Cardiac septum (tissue), 1 donor: ENCODE measurements around the gene ASIC2. TPM values are rescaled to one million over a fixed set of nuclear protein-coding genes. Genes with fewer than 3 reads are reported as not detected.

Source experiments
- DNase-seq: peaks from one replicate; pipeline ENCODE4 v3.0.0-alpha.2; 2020; ENCODE audit warnings: low spot score
- intact Hi-C: fragments of 100-400 bp; cut with DNase I; formaldehyde crosslinking; loops from one replicate; pipeline ENCODE4 v1.14.0; 2022
- total RNA-seq: library from RNA; stranded (reverse); fragmentation: NEBNext Ultra II Directional; extraction: Animal tissue kit (Norgen Biotek cat#: 25700); gene quantifications from one replicate; pipeline ENCODE4 v1.2.1, GENCODE V29; 2021
- donor health status: DM: no; HTN: no; CAD: no.

ASIC2 gene
- total RNA-seq, 1 donor from 2014 or later: not detected

- intact Hi-C loops: no loop called here
- DNase-seq: no peak
These were observed 74.1 kb downstream of the ASIC2 start for GRCh38 chr17:33218698-33219601.

- intact Hi-C loops: no loop called here
- DNase-seq: no peak
These were observed 75.2 kb downstream of the ASIC2 start for GRCh38 chr17:33217891-33218290.

GRCh38 chr17:33214996-33215395 lies 78.1 kb downstream of the ASIC2 start:
- DNase-seq: no peak
- intact Hi-C loops: no loop called here

GRCh38 chr17:33210285-33210684 lies 82.8 kb downstream of the ASIC2 start:
- intact Hi-C loops: no loop called here
- no peak for DNase-seq

GRCh38 chr17:33209671-33210070 lies 83.4 kb downstream of the ASIC2 start:
- intact Hi-C loops: no loop called here
- DNase-seq: no peak

GRCh38 chr17:33207231-33207630 lies 85.9 kb downstream of the ASIC2 start:
- no peak for DNase-seq
- intact Hi-C loops: no loop called here

- DNase-seq: no peak
These were observed 87.5 kb downstream of the ASIC2 start for GRCh38 chr17:33205552-33205951.

GRCh38 chr17:33204701-33205100 lies 88.4 kb downstream of the ASIC2 start:
- no peak for DNase-seq
- intact Hi-C loops: no loop called here

More at GRCh38 chr17:33205552-33205951, 87.5 kb downstream of the ASIC2 start:
- intact Hi-C loops: no loop called here

GRCh38 chr17:33204156-33204555 lies 88.9 kb downstream of the ASIC2 start:
- DNase-seq: no peak
- intact Hi-C loops: no loop called here

- DNase-seq: no peak
- intact Hi-C loops: no loop called here
These were observed 90.1 kb downstream of the ASIC2 start for GRCh38 chr17:33202796-33203495.

GRCh38 chr17:33202021-33202420 lies 91.1 kb downstream of the ASIC2 start:
- no peak for DNase-seq
- intact Hi-C loops: no loop called here

- DNase-seq: no peak
- intact Hi-C loops: no loop called here
These were observed 91.8 kb downstream of the ASIC2 start for GRCh38 chr17:33201283-33201682.

GRCh38 chr17:33200587-33200986 lies 92.5 kb downstream of the ASIC2 start:
- no peak for DNase-seq
- intact Hi-C loops: no loop called here

GRCh38 chr17:33199571-33200510 lies 93.3 kb downstream of the ASIC2 start:
- DNase-seq: no peak
- intact Hi-C loops: no loop called here

- DNase-seq: no peak
- intact Hi-C loops: no loop called here
These were observed 94.1 kb downstream of the ASIC2 start for GRCh38 chr17:33198954-33199353.

- intact Hi-C loops: no loop called here
These were observed 95.8 kb downstream of the ASIC2 start for GRCh38 chr17:33197342-33197741.

GRCh38 chr17:33196883-33197282 lies 96.2 kb downstream of the ASIC2 start:
- intact Hi-C loops: no loop called here
- no peak for DNase-seq

More at GRCh38 chr17:33197342-33197741, 95.8 kb downstream of the ASIC2 start:
- no peak for DNase-seq

GRCh38 chr17:33192951-33193911 lies 99.9 kb downstream of the ASIC2 start:
- DNase-seq: no peak
- intact Hi-C loops: no loop called here
